ENCODE results near the gene NINJ1. TPM values are rescaled to one million over a fixed set of nuclear protein-coding genes. Genes with fewer than 3 reads are reported as not detected.

The NINJ1 gene
- polyA plus RNA-seq, 1 of the 3 experiments (the other 2 are of a cell fraction), result 31.7 TPM

- TF ChIP-seq REST (IDR thresholded peaks at IDR 0.05; ENCODE audit: low read depth, low read length), result no peak
- TF ChIP-seq ELF1 (IDR thresholded peaks at IDR 0.05), result no peak
Measured at GRCh38 chr9:93154293-93154903, 20.3 kb upstream of the NINJ1 start (continued).

DNA sequence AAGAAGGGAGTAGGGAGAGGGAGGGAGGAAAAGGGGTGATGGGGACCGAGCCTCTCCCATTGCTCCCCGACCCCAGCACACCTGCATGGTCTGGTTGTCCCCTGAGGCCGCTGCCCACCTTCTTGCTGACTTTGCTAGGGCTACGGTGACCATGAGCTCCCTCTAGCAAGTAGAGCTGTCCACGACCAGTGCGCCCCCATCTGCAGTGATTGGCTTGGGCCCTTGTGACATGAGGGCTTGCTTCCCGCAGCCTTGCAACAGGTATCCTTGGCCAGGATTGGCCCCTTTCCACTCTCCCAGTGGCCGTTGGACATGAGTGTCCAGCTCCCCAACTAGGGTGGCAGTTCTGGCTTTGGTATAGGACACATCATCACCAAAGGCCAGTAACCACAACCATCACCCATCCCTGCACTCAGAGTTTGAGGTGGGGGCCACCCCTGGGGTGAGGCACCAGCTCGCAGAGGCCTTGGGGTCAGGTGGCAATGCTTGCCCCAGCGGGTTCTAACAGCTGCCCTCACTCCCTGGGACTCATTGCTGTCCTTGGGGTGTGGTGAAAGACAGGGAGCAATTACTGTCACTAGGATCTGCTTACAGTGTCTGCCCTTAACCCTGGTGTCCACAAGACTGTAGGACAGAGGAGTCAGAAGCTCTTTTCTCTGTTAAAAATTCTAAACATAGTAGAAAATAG lies 17.2 kb upstream of the NINJ1 start:
- no peaks in the 10 kb centered on the region for H3K27me3 ChIP-seq (ENCODE audit: insufficient read depth)
- H3K9me2 ChIP-seq, result no peaks in the 10 kb centered on the region
- H3K9ac ChIP-seq, result no peak overlapping the region
- no peak overlapping the region for H3K4me3 ChIP-seq (ENCODE audit: low read depth in 2 of 2, low read length in 1 of 2)
- H2AFZ ChIP-seq (ENCODE audit: low read depth), result no peak overlapping the region
- no peaks in the 10 kb centered on the region for H4K20me1 ChIP-seq (ENCODE audit: insufficient read depth)
- H3K4me1 ChIP-seq (ENCODE audit: control insufficient read depth in 1 of 2, insufficient read depth in 2 of 2, low read depth in 1 of 2, low read length in 1 of 2), result peaks cover 0 to 8% of the 10 kb centered on the region in 2 experiments; a peak in 1 of 4 replicates
- H3K27ac ChIP-seq (ENCODE audit: low read depth in 2 of 2, low read length in 1 of 2), result no peak overlapping the region
- POLR2A ChIA-PET, result no interaction called here
- no peak for TF ChIP-seq TEAD4 (IDR thresholded peaks at IDR 0.05; ENCODE audit: borderline replicate concordance, insufficient read depth)
- TF ChIP-seq FOXM1 (IDR thresholded peaks at IDR 0.05; ENCODE audit: low read depth), result no peak
- TF ChIP-seq REST (IDR thresholded peaks at IDR 0.05; ENCODE audit: low read depth, low read length), result no peak
- TF ChIP-seq IRF3 (IDR thresholded peaks at IDR 0.05; ENCODE audit: low read depth, low read length), result no peak
- no peak for TF ChIP-seq USF1 (IDR thresholded peaks at IDR 0.05; ENCODE audit: borderline replicate concordance, low read depth)
- no peak for TF ChIP-seq SMC3 (IDR thresholded peaks at IDR 0.05; ENCODE audit: low read depth, low read length)
- no peak for TF ChIP-seq RAD21 (IDR thresholded peaks at IDR 0.05; ENCODE audit: low read length)
- TF ChIP-seq POLR2AphosphoS5 (IDR thresholded peaks at IDR 0.05; ENCODE audit: low read depth, low read length), result no peak
- no peak for TF ChIP-seq EP300 (IDR thresholded peaks at IDR 0.05; ENCODE audit: borderline replicate concordance in 1 of 2, low read depth in 1 of 2, low read length in 1 of 2)
- TF ChIP-seq ELF1 (IDR thresholded peaks at IDR 0.05), result no peak
- no peak for TF ChIP-seq TAF1 (IDR thresholded peaks at IDR 0.05; ENCODE audit: borderline replicate concordance, low read depth, low read length)
- TF ChIP-seq GATA2 (CRISPR knock-in tag; IDR thresholded peaks at IDR 0.05), result no peak
- no peak for TF ChIP-seq RXRA (IDR thresholded peaks at IDR 0.05; ENCODE audit: borderline replicate concordance, low read depth)
- no peak for TF ChIP-seq CHD2 (IDR thresholded peaks at IDR 0.05; ENCODE audit: low read length, partially characterized antibody)
- no peak for TF ChIP-seq PBX3 (IDR thresholded peaks at IDR 0.05)
- no peak overlapping the region for H3K4me2 ChIP-seq
- no peak for DNase-seq
- H3K9me3 ChIP-seq, result no peaks in the 10 kb centered on the region
- H3F3A ChIP-seq (replicated peaks; ENCODE audit: insufficient read depth), result no peaks in the 10 kb centered on the region
- H3K79me2 ChIP-seq (ENCODE audit: insufficient read depth), result no peaks in the 10 kb centered on the region
- no peaks in the 10 kb centered on the region for H3K36me3 ChIP-seq (replicated peaks in 1 of 2; ENCODE audit: control insufficient read depth in 1 of 2, insufficient read depth in 2 of 2, low read length in 1 of 2)
- 64% methylated on average over 7 of the region's 10 CpGs for WGBS (ENCODE audit: low lambda C conversion rate)
- CTCF ChIA-PET, result interaction anchor here (1.0 to 1.7 kb wide), 5 partner anchors 11 to 154 kb away, joined by 3 to 6 read pairs (median 3); no protein-coding TSS in a partner anchor

Measured in SK-N-SH (cell line).